Measurements from ENCODE around the gene CDS2. TPM values are rescaled to one million over a fixed set of nuclear protein-coding genes. Genes with fewer than 3 reads are reported as not detected.

Gene CDS2
- total RNA-seq, 2 donors from 2014 or later: 53.8 to 70.5 TPM

DNA sequence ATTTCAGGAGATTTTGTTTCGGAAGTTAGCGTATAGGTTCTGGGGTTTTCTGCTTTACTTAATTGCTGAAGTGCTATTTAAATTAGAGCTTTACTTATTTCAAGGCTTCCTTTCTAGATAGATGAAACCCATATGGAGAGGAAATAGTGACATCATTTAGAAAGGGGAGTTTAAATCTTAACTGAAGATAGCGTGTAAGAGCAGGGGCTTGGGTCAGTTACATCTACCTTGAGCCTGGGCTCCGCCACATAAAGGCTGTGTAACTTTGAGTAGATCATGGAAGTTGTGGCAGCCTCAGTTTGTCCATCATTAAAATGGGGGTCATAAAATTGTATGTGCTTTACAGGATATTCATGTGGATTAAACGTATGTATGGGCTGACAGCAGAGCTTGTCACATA, 4.7 kb downstream of the CDS2 start:
- H3K4me3 Mint-ChIP-seq: peak overlapping the region; percentile 5
- ATAC-seq (replicated peaks): no peak
- H3K4me1 Mint-ChIP-seq: peaks cover 23% of the 10 kb centered on the region
- no peaks in the 10 kb centered on the region for H3K27me3 Mint-ChIP-seq
- H3K36me3 Mint-ChIP-seq (ENCODE audit: low read depth): peaks cover 38% of the 10 kb centered on the region
- no peaks in the 10 kb centered on the region for H3K9me3 Mint-ChIP-seq
- H3K27ac Mint-ChIP-seq: peak overlapping the region; percentile 26

DNA sequence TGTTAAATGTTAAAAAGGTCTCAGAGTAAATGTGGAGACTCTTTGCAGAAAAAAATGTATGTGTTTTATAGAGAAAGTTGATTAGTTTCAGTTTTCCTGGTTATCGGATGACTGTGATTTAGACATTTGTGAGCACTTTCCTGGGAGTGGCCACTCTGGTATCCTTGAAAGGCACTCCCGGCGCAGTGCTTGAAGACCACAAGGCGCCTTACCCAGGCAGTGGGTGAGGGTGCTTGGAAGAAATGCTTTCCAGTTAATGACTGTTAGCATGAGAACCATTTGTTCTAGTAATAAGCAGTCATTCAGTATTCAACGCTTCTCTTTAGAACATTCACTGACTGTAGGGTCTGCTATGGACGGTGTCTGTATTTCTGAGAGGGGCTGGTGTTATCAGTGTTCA, 7.2 kb downstream of the CDS2 start:
- no peaks in the 10 kb centered on the region for H3K9me3 Mint-ChIP-seq
- H3K4me3 Mint-ChIP-seq: no peak overlapping the region
- peaks cover 21% of the 10 kb centered on the region for H3K36me3 Mint-ChIP-seq (ENCODE audit: low read depth)
- H3K27me3 Mint-ChIP-seq: no peaks in the 10 kb centered on the region
- peaks cover 13% of the 10 kb centered on the region for H3K4me1 Mint-ChIP-seq
- no peak for ATAC-seq (replicated peaks)
- no peak overlapping the region for H3K27ac Mint-ChIP-seq

GRCh38 chr20:5135363-5136012, 8.7 kb downstream of the CDS2 start:
- Mint-ChIP-seq H3K9me3 (no peaks in the 10 kb centered on the region), H3K36me3 (ENCODE audit: low read depth) (peaks cover 21% of the 10 kb centered on the region), H3K27me3 (no peaks in the 10 kb centered on the region), H3K27ac (no peak overlapping the region), H3K4me1 (peaks cover 13% of the 10 kb centered on the region), H3K4me3 (no peak overlapping the region)
- ATAC-seq (replicated peaks): no peak

DNA sequence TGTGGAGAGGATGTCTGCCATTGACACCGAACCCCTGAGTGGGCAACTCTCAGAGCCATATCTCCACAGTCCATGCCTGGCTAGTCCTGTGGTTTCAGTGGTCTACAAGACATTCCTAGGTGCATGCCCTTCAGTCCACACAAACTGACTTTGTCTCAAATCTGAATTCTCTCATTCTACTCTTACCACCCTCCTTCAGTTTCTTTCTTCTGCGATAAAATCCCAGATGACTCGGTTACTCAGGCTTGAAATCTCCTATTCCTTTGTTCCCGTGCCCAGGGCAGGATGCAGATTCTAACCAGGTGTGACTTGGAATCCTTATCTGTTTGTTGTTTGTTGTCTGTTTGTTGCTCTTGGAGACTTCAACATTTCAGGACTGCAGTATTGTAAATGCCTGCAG, 9.3 kb downstream of the CDS2 start:
- H3K4me1 Mint-ChIP-seq: peaks cover 13% of the 10 kb centered on the region
- ATAC-seq (replicated peaks): no peak
- H3K36me3 Mint-ChIP-seq (ENCODE audit: low read depth): peaks cover 20% of the 10 kb centered on the region
- H3K4me3 Mint-ChIP-seq: no peak overlapping the region
- no peak overlapping the region for H3K27ac Mint-ChIP-seq
- H3K27me3 Mint-ChIP-seq: no peaks in the 10 kb centered on the region
- no peaks in the 10 kb centered on the region for H3K9me3 Mint-ChIP-seq

DNA sequence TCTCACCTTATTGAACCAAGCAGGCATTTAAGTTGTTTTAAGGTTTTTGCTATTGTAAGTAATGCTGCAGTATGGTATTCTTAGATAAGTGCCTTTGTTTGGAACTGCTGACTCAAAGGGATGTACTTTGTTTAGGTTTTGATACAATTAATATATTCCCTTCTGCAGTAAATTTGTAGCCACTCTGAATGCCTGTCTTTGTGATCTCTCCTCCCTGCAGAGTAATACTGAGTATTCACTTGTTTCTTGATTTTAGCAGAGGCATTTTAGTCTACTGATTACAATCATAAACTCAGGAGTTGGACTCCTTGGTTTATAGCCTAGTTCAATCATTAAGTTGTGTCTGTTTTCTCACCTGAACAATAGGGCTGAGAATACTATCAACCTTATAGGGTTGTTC, 13.4 kb downstream of the CDS2 start:
- Mint-ChIP-seq H3K27me3 (no peaks in the 10 kb centered on the region), H3K36me3 (ENCODE audit: low read depth) (peaks cover 25% of the 10 kb centered on the region), H3K27ac (peak overlapping the region; percentile 20), H3K4me3 (no peak overlapping the region), H3K4me1 (peaks cover 30% of the 10 kb centered on the region), H3K9me3 (no peaks in the 10 kb centered on the region)
- ATAC-seq (replicated peaks): no peak

DNA sequence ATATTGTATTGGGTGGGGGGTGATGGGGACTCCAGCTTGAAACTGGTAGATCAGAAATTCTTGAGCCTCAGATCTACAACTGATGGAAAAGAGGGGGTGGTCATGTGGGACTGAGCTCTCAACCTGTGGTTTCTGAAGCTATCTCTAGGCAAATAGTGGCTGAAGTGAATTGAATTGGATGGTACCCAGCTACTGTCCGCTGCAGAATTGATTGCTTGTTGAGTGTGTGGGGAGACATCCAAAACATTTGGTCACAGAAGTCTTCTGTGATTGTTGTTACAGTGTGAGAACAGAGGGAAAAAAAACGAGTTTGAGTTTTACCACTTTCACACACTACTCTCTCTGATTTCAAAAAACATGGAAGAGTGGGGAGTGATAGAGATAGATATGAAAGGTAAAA, 14.8 kb downstream of the CDS2 start:
- H3K36me3 Mint-ChIP-seq (ENCODE audit: low read depth): peaks cover 35% of the 10 kb centered on the region
- no peaks in the 10 kb centered on the region for H3K27me3 Mint-ChIP-seq
- peaks cover 35% of the 10 kb centered on the region for H3K4me1 Mint-ChIP-seq
- no peak overlapping the region for H3K4me3 Mint-ChIP-seq
- no peak overlapping the region for H3K27ac Mint-ChIP-seq
- no peak for ATAC-seq (replicated peaks)
- H3K9me3 Mint-ChIP-seq: no peaks in the 10 kb centered on the region

- peak; percentile 26 for ATAC-seq (replicated peaks)
Observed at GRCh38 chr20:5143851-5144250, 17.0 kb downstream of the CDS2 start.

GRCh38 chr20:5145365-5146098, 18.7 kb downstream of the CDS2 start:
- ATAC-seq (replicated peaks): no peak
- peak overlapping the region; percentile 5 for H3K27ac Mint-ChIP-seq
- H3K27me3 Mint-ChIP-seq: no peaks in the 10 kb centered on the region
- peaks cover 59% of the 10 kb centered on the region for H3K4me1 Mint-ChIP-seq
- H3K9me3 Mint-ChIP-seq: no peaks in the 10 kb centered on the region
- H3K36me3 Mint-ChIP-seq (ENCODE audit: low read depth): peaks cover 35% of the 10 kb centered on the region
- peak overlapping the region; percentile 38 for H3K4me3 Mint-ChIP-seq

More at GRCh38 chr20:5143851-5144250, 17.0 kb downstream of the CDS2 start:
- Mint-ChIP-seq H3K36me3 (ENCODE audit: low read depth) (peaks cover 35% of the 10 kb centered on the region), H3K4me1 (peaks cover 55% of the 10 kb centered on the region), H3K27ac (peak overlapping the region; percentile 81), H3K27me3 (no peaks in the 10 kb centered on the region), H3K9me3 (no peaks in the 10 kb centered on the region), H3K4me3 (peak overlapping the region; percentile 48)

DNA sequence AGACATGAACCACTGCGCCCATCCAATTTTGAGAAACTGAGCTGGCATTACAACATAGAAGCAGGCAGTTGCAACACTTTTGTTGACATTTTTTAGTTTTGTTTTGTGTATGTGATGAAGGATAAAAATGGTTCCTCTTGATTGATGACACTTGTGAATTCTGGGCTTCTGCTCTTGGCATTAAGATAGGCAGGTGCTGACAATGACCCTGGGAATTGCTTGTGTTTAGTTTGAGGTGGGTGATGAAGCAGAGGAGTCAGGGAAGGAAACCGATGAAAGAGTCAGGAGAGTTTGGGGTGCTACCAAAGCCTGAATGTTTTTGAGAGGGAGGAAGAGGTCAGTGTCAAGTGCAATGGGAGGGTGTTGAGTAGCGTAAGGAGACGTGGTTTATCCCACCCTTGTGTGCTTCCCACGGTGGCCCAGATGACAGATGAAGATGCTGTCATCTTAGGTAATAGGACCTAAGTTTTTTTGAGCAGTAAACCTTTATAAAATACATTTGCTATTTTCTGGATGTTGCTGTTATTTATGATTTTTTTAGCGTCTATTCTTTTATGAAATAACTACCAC, 19.4 kb downstream of the CDS2 start:
- Mint-ChIP-seq H3K9me3 (no peaks in the 10 kb centered on the region), H3K27me3 (no peaks in the 10 kb centered on the region), H3K27ac (peak overlapping the region; percentile 5), H3K4me3 (peak overlapping the region; percentile 38), H3K4me1 (peaks cover 62% of the 10 kb centered on the region), H3K36me3 (ENCODE audit: low read depth) (peaks cover 35% of the 10 kb centered on the region)
- ATAC-seq (replicated peaks): no peak

GRCh38 chr20:5146871-5147592, 20.2 kb downstream of the CDS2 start:
- H3K27ac Mint-ChIP-seq: peak overlapping the region; percentile 7
- no peak for ATAC-seq (replicated peaks)
- H3K4me3 Mint-ChIP-seq: no peak overlapping the region
- no peaks in the 10 kb centered on the region for H3K9me3 Mint-ChIP-seq
- H3K4me1 Mint-ChIP-seq: peaks cover 57% of the 10 kb centered on the region
- no peaks in the 10 kb centered on the region for H3K27me3 Mint-ChIP-seq
- H3K36me3 Mint-ChIP-seq (ENCODE audit: low read depth): peaks cover 38% of the 10 kb centered on the region

GRCh38 chr20:5148581-5148980, 21.8 kb downstream of the CDS2 start:
- no peaks in the 10 kb centered on the region for H3K9me3 Mint-ChIP-seq
- H3K4me1 Mint-ChIP-seq: peaks cover 64% of the 10 kb centered on the region
- H3K27ac Mint-ChIP-seq: no peak overlapping the region
- ATAC-seq (replicated peaks): no peak
- no peak overlapping the region for H3K4me3 Mint-ChIP-seq
- peaks cover 43% of the 10 kb centered on the region for H3K36me3 Mint-ChIP-seq (ENCODE audit: low read depth)
- no peaks in the 10 kb centered on the region for H3K27me3 Mint-ChIP-seq

DNA sequence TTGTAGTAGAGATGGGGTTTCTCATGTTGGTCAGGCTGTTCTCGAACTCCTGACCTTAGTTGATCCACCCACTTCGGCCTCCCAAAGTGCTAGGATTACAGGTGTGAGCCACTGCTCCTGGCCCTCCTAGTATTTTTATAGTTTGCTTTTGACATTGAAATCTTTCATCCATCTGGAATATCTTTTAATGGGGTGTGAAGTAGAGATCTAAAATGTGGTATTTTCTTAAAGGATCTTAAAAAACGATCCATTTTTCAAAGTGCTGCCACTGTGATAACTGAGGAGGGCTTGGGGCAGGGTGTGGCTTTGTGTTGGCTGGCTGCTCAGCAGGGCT, 23.1 kb downstream of the CDS2 start:
- ATAC-seq (replicated peaks): no peak

DNA sequence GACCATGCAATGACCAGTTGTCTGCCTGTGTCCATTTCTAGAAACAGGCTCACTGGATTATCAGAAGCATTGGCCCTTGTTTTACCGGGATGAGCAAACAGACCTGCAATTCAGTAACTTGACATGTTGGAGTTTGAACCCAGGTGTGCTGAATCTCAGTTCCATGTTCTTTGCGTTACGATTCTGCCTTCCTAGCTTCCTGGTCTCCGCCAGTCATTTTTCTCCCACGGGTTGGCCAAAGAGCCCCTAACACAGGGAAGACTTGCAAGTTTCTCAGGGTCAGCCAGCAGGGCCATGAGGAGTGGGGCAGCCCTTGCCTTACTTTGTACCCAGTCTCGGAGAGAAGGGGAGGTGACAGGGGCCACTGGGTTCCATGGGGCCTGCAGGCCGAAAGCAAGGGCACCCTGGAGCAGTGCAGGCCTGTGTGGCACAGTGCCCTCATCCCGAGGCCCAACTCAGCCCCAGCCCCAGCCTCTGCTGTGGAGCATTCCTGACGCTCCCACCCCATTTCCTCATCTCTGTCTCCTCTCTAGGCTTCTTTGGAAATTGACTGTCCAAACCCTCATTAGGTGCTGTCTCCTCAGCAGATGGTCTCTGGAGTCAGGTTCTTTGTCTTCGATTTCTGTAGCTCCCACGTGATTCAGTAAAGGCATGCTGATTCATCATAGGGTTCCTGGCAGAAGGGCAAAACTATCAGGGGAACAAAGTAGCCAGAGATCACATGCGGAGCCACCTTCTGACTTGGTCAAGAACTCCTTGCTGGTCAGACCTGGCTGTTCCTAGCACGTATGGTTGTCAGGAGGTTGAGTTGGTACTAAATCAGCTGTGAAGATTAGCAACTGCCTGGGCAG, 23.6 kb downstream of the CDS2 start:
- H3K4me1 Mint-ChIP-seq: peaks cover 62% of the 10 kb centered on the region
- peaks cover 30% of the 10 kb centered on the region for H3K36me3 Mint-ChIP-seq (ENCODE audit: low read depth)
- H3K9me3 Mint-ChIP-seq: no peaks in the 10 kb centered on the region
- no peak overlapping the region for H3K4me3 Mint-ChIP-seq
- no peaks in the 10 kb centered on the region for H3K27me3 Mint-ChIP-seq
- no peak overlapping the region for H3K27ac Mint-ChIP-seq
- ATAC-seq (replicated peaks): no peak

More for the DNA sequence above, 23.1 kb downstream of the CDS2 start:
- Mint-ChIP-seq H3K4me1 (peaks cover 63% of the 10 kb centered on the region), H3K4me3 (no peak overlapping the region), H3K27ac (no peak overlapping the region), H3K9me3 (no peaks in the 10 kb centered on the region), H3K27me3 (no peaks in the 10 kb centered on the region), H3K36me3 (ENCODE audit: low read depth) (peaks cover 34% of the 10 kb centered on the region)

- Mint-ChIP-seq H3K9me3 (no peaks in the 10 kb centered on the region), H3K27ac (peak overlapping the region; percentile 6), H3K4me3 (peak overlapping the region; percentile 26), H3K36me3 (ENCODE audit: low read depth) (peaks cover 20% of the 10 kb centered on the region), H3K4me1 (peaks cover 61% of the 10 kb centered on the region), H3K27me3 (no peaks in the 10 kb centered on the region)
- no peak for ATAC-seq (replicated peaks)
Observed at GRCh38 chr20:5153152-5153467, 26.3 kb downstream of the CDS2 start.

Data from activated T-helper 17 cell treated with anti-CD3 and anti-CD28 coated beads, Interleukin-2, amount 50 U/mL, for 72 hours (primary cell).